Iris pigment epithelial cell (primary cell): Measurements from ENCODE around the gene PCARE.

Source experiments
- DNase-seq: peaks from one replicate; pipeline ENCODE4 v3.0.0-alpha.2; 2011; ENCODE audit warnings: low read depth

Gene PCARE

DNA sequence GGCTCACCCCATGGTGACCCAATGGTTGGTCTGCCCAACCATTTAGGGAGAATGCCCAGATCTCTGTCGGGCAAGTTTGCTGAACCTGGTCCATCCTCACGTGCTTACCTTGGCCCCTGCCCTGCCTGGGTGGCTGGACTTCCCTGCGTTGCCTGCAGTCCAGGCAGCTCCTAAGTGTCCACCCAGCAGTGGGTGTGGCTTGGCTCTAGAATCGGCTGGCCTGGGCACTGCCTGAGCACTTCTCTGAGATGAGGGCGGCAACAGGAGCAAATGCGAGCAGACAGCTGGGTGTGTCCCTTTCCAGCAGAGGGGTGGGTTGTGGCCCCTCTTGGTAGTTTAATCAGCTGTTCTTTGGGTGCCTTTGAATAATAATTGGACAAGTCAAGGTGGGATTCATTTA, 11.3 kb downstream of the PCARE start:
- DNase-seq = no peak

DNA sequence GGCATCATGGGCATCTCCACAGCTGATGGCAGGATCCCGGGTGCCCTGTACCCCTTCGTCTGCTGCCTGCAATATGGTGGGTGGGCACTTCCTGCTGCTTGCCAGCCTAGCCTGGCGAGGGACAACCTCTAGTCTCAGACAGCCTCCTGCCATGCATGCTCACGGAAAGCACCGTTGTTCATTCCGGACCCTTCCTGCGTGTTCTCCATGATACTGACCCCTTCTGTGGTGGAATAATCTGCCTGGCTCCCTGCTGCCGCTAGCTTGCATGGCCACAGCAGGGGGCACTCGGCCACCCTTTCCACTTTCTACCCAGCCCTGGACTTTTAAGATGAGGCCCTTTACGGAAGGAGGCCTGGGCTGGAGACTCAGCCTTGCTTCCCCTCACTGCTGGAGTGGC, 12.0 kb downstream of the PCARE start:
- DNase-seq = no peak

DNA sequence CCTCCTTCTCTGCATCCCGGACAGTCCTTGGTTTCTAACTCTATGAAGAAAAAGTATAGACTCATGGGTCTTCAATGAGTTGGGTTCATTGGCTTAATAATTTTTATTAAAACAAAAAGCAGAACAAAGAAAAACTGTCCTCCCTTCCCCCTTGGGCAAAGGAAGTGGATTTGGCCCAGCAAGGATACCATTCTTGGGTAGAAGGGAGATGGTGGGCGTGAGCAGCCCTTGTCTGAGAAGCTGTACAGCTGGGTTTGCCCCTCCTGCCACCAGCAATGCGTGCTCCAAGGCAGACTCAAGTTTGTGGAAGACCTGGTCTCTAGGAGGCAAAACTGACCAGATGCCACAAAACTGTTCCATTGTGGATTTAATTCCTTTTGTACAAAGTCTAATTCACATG, 12.7 kb downstream of the PCARE start:
- no peak for DNase-seq

DNA sequence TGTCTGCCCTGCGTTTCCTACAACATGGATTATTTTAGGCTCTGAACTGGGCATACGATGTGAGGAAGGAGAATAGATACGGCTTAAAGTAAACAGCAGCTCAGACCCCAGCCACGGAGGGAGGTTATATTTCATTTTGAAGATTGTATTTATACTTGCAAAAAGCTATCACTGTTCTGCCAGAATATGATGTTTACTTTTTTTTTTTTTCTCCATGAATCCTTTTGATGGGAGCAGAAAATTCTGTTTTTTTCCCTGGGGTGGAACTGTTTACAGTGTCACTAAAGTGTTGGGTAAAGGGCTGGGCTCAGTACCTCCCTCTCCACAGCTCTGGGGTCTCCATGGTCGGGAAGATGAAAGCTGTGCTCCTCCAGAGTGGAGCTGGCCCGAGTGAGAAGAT, 13.1 kb downstream of the PCARE start:
- DNase-seq = no peak

DNA sequence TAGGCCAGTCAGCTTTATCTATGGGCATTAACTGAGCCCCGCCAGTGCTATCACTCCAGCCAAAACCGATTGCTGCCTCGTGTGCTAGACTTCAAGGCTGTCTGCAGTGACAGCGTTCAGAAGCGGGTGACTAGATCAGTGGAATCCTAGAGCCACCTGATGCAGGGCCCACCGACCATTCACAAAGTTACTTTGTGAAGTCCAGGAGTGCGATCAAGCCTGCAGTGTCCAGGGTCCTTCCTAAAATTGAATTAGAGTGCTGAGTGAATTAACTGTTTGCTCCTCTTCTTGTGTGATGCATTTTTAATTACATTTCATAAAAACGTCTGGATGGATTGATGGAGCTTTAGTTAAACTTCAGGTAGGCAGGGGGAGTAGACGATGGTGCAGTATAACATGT, 13.9 kb downstream of the PCARE start:
- DNase-seq = no peak

DNA sequence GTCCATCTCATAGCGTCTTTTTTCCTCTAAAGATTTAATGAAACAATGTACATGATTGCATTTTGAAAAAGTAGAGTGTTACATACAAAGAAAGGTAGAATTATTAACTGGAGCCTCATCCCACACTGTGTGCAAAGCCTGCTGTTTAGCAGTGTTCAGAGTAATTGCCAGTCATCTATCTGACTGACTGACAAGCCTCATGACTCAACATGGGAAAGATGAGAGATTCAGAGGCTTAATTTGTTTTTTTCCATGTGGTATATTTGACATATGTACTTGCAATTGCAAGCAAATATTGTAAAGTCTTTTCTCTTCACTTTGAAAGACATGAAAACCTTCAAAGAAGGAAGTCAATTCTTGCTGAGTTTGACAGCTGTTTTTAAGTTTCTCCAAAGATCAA, 14.7 kb downstream of the PCARE start:
- peak; percentile 29 for DNase-seq

DNA sequence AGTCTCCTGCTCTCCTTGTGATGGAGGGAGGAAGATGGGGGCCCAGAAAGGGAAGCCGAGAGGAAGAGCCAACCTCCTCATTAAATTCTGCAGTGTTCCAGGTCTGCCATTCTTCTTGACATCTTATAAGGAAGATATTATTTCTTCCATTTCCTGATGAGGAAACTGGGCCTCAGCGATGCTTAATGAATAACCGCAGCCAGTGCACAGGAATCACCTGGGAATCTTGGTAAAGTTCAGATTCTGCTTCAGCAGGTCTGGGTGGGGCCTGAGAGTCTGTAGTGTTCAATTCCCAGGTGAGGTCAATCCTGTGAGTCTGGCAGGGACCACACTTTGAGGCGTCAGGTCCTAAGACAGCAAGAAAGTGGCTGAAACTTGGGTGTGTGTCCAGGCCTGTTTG, 17.3 kb downstream of the PCARE start:
- no peak for DNase-seq

DNA sequence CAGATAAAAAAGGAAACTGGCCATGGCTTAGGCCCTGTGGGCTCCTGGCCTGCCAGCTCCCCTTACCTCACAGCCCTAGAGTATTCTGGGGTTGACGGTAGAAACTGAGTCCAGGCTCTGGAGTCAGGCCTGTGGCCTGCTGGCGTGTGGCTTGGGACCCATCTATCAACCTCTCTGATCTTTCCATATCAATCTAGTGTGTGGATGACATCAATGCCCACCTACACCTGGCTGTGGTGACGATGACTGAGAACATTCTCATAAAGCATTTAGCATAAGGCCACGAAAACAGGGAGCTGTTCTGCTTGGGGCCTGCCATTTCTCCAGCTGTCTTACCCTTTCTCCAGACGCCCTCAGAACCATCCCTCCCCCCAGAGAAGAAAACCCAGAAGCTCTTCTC, 17.9 kb downstream of the PCARE start:
- no peak for DNase-seq

DNA sequence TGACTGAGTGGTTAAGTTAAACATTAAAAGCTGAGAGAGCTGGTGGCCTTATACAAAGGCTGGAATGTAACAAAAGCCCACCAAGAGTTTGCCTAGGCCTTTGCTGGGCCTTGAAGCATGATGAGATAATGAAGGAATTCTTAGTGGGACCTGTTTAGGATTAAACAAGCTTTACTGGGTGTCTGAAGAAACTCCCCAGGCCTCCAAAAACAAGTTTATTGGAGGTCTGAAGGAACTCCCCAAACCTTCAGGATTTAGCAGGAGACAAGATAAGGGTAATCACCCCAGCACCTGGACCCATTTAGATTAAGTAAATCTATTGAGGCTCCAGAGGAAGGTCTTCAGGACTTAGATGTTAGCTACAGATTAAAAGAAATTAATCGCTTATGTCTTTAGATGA, 18.7 kb downstream of the PCARE start:
- DNase-seq = no peak

DNA sequence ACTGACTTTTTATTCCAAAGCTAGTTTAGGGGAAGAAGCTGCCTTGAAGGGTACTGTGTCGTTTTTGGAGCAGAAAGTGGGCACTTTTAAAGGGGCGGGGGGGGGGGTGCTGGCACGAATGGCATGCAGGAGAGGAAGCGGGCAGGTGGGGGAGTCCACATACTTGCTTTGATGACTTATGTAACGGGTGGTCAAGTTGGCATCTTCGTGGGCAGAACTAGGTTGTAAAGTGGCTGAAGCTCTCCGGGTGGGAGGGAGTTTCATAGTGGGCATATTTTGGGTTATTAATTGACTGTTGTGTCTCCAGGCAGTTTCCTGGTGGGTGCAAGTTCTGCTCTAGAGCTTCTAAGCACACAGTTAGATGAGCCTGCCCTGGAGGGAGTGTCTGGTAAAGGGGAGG, 19.9 kb downstream of the PCARE start:
- DNase-seq = no peak

DNA sequence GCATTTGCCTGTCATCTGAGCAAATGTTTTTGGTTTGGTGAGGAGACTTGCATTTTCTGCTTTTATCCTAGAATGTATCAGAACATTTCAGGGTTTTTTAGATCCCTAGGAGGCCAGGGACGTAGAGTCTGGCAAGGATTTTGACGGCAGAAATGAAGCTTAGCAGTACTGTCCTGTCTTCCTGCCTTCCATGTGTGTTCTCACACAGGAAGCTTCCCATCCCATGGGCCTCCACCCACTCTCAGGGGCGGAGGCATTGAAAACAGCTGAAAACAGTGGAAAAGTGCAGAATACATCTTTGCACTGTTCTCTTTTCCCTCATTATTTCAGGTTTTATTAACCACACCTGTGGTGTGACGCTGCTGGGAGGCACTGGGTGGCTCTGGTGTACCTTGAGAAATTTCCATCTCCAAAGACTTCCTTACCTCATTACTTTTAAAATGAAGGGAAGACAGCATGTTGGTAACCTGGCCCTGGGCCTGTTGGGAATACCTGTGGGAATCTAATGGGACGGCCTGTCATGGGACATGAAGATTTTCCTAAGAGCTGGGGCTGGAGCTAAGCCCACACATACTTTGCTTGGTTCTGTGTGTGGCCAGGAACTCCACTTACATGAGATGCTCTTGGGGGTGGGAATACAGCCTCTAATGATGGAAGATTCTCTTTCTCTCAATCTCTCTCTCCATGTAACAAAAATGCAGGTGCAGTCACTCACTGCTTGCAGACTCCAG, 20.5 kb downstream of the PCARE start:
- DNase-seq = no peak

DNA sequence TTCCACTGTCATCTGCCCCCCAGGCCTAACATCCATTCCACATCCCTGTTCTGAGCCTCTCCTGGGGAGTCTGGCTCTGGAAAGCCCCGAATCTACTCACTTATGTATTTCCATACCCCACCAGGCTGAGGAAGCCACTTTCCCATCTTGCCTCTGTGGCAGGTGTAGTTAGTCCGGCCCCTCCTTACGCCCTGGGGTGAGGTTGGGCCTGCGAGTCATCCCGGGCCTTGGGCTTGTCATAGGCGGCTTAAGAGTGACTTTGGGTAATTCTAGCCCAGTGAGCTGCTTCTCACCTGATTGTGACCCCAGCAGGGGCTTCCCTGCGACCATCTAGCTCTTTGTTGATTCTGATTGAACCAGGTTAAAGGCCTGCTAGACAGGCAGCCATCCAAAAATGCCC, 21.1 kb downstream of the PCARE start:
- peak; percentile 14 for DNase-seq

DNA sequence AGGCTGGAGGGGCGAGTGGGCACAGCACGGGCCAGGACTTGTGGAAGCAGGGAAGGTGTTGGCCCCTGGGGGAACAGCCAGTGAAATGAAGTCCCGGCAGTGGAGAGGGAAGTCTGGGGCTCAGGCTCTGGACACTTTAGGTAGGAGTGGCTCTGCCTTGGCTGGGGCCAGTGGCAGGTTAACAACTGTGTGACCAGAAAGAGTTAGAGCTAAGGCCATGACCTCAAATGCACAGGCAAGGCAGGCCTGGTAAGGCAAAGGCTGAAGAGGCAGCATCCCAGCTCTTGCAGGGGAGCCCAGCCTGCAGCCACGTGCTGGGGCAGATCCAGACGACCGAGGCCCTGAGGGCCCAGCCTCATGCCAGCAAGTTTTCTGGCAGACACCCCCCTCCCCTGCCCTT, 21.5 kb downstream of the PCARE start:
- DNase-seq = no peak

DNA sequence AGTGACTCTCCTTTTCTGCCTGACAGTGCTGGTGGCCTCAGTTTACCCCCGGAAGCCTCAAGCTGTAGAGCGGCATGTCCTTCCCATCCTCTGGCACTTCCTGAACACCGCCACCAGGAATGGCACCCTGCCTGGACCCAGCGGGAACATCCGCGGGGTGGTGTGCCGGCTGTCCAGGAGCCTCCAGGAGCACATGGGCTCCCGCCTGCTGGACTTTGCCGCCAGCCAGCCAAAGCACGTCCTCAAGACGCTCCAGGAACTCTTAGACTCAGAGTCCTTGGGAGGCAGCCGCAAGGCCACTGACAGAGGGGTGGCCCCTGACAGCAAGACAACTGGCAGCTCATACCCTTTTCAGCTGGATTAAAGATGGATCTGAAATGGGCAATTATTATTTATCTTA, 22.6 kb downstream of the PCARE start:
- DNase-seq = no peak

DNA sequence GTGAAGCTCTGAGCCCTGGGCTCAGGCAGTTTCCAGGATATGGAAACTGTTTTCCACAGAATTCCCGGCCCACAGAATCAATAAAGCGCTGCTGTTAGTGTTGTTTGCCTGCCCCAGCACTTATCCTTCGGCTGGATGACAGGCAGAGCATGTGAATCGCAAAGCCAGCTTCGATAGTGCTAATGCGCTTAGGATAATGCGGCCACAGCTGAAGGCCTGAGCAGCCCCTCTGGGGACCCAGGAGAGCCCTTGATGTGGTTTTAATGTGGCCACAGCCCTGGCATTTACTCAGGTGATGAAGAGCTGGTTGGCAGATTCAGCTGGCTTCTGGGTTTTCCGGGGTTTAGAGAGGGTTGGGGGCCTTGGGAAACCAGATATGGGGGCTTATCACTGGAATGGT, 23.7 kb downstream of the PCARE start:
- no peak for DNase-seq

DNA sequence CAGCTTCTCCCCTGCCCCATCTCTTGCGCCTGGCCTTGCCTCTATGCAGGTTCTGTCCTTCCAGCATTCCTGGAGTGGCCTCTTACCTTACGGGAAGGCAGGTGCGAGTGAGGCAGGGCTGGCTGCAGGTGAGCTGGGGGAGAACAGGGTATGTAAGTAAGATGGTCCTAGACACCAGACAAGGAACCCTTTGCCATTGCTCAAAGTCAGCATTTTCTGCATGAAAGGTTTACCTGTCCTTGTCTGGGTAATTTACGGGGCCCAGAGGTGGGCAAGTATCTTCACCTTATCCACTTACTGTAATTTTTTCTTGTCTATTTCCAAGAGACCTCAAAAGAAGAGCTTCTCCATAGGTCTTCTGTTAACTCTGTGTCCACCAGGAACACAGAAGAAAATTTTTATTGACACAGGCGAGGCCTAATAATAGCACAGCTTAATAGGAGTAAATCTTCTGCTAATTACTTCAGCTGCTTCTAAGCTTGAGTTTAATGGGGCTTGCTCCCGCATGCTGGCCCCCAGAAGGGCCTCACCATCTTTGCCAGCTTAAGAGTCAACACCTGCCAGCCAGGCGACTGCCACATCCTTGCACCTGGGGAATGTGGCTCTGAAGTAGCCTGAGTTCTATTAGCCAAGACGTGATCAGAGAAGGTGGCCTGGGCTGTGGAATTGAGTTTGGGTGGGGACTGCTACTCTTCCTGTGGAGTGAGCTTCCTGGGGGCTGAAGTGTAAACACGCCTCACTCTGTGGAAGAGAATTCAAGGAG, 27.1 kb downstream of the PCARE start:
- no peak for DNase-seq

DNA sequence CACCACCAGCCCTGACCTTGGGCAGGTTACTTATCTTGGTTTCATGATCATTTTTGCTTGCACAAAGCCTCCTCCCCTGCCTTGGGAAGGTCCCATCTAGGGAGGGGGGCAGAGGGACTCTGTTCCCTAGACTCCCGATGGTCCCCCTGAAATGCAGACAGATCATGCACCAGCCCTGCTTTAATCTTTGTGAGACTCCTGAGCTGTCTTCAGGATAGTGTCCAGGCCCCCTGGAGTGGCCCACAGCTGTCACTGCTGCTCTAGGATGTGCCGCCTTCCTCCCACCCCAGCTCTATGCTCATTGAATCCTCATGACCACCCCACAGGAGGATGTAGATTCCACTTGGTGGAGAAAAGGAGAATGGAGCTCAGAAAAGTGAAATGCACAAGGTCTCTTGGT, 28.0 kb downstream of the PCARE start:
- DNase-seq = no peak

DNA sequence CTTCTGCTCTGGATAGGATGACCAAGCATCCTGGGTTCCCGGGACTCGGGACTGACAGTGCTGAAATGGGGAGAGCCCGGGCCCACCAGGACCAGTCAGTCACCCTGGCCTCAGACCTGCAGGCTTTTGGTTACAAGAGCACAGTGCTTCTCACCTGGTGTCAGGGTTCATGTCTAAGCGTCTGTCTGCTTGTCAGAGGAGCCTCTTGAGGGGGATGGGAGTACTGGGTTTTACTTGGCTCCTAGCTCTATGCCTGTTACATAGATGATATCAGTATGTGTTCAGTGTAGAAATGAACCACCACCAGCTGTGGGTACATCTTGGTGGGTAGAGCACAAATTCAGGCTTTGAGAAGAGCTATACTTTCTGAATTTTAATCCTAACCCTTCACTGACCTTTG, 29.9 kb downstream of the PCARE start:
- DNase-seq = no peak

DNA sequence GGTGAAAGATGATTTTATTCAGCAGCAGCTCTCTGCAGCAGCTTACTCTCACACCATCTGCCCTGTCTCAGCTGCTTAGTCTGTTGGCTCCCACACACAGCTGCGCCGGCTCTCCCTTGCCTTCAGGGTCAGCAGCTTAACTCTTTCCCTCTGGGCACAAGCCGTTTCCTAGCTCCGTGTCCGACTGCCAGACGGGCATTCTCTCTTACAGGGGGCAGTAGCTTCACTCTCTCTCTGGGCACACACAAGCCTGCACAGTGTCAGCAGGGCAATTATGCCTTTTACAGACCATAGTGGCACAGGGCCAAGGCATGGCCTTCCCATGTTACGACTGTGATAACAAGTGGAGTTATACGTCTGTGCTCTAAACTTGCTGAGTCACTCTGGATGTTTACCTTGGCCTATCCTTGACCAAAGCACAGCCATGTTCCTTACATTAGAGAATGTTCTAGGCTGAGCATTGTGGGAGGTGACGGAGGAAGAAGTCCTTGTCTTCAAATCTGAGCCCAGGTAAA, 31.7 kb downstream of the PCARE start:
- peak; percentile 65 for DNase-seq

DNA sequence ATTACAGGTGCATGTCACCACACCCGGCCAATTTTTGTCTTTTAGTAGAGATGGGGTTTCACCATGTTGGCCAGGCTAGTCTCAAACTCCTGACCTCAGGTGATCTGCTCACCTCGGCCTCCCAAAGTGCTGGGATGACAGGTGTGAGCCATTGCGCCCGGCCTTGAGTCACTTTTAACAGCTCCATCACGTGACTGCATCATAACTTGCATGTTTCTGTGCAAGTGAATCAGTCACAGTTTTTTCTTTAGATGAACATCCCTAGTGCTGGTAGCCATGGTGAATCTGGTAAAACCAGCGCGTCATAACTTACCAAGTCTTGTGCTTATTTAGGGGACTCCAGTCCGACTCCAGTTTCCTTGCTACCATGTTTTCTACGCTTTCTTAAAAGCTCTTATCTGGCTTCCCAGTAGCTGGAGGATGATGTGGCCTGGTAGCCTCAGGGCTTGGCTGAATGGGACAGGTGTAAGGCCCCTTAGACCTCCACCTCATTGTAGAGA, 33.1 kb downstream of the PCARE start:
- no peak for DNase-seq

DNA sequence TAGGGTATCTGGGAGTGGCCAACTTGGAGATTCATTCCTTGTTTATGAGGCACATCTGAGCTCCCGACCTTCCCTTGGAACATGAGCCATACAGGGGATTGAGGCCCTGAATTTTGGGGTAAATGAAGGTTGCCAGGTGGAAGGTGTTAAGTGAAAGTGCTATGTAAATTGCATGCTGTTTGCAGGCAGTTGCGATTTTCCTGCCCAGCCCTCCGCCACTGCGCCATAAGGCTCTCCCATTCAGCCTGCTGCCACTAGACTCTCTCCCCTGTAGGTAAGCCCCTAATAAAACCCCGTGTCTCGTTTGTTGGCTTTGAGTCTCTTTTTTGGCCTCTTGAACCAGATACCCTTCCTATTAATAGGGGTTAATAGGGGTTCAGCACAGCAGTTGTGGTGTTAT, 33.8 kb downstream of the PCARE start:
- DNase-seq = no peak

DNA sequence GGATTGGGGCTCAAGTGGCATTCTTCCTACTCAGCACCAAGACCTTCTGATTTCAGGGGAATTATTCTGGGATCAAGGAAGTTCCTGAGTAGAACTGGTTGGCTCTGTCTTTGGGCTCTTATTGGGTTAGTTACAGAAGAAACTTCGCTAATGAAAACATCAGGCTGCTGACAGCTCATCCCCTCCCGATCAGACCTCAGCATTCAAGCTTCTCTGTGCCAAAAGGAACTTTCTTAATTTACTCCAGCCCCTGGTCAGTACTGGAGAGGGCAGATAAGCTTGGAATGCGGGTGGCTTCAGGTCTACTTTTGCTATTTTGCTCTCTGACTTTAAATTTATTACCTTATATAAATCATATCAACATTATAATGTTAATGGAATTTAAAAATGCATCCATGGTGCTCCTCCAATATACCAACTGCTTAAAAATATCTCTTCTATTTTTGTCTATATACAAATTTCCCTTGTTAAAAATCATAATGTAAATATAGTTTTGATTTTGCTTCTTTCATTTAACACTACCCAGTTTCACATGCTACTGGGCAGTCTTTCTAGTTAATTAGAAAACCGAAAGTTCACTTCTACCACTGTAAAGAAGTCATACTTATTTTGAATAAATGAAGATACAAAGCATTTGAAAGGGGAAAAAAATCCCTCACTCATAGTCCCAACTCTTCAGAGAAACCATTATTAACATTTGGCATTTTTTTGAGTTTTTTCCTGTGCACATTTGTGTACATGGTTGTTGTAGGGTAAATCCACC, 34.4 kb downstream of the PCARE start:
- no peak for DNase-seq
